HG02943 (cell line): ENCODE measurements around the gene OR9G1.
"Not testable (repeated sequence)": the region's sequence is repeated elsewhere in the genome, so short reads cannot be mapped to it uniquely, and the experiment has no call there.

Experiments used
- ATAC-seq: cut with Tn5 transposase; IDR thresholded peaks from one replicate; pipeline ENCODE4 v1.9.1; 2021; ENCODE audit warnings: mild to moderate bottlenecking, low read depth, moderate library complexity; ENCODE audit not compliant: unreplicated experiment

OR9G1 gene

DNA sequence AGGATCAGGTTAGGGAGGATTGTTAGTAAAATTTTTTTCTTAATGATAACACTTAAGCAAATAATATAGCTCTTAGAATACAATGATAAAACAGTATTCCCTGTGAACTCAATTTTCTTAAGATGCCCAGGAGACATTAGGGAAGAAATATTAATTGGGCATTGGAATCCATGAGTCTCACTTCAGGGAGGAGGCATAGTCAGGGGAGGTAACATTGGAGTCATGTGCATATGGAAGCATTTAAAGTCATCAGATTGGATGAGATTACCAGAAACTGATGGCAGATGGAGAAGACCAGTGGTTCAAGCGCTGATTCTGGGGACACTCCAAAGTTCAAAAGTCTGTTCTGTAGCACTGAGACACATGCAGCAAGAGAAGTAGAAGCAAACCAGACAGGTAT is at the start of gene OR9G1:
Gene OR9G1, plus strand, starts transcription at position 301 of the 400 bp plus-strand sequence. CDS start 1,293 bp downstream, outside the sequence.
- no peak for ATAC-seq

GRCh38 chr11:56659755-56660154 is 39.1 kb upstream of the OR9G1 start:
- no peak for ATAC-seq

GRCh38 chr11:56663386-56663785 is 35.5 kb upstream of the OR9G1 start, which contains the start of gene OR5AR1:
OR5AR1 (plus strand) TSS chr11:56663686; CDS start chr11:56663686, 0 bp downstream.
- no peak for ATAC-seq

DNA sequence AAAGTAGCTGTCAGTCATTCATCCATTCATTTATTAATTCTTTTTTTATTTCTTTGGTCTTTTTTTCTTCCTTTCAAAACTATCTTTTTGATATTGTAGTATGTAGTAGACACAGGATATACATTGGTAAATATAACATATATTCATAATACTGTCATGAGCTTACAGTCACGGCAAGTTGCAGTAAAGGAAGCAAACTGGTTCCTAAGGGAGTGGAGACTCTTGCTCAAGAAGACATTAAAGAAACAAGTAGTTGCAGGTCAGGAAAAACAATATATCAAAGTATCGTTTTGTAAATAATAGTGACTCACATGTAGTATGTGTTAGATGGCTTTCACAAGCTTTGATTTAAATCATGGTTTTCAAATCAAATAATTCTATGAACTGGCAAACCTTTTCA is 27.9 kb upstream of the OR9G1 start:
- no peak for ATAC-seq

- no peak for ATAC-seq
Observed at GRCh38 chr11:56688554-56689100, 10.3 kb upstream of the OR9G1 start.

DNA sequence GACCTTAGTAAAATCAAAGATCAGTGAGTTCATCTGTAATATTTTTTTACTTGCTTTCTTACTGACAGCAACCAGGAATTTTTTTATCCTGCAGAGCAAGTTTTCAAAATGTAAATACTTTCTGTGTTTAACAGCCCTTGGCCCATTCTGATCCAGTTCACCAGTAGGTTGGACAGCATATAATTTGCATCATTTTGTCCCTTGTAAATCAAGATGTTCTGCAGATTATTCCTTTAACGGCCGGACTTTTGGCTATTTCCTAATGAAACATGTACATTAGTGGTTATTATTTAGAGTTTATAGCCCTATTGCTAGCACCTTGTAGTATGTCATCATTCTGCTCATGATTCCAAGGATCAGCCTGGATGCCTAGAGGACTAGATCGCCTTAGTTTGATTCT is 7.7 kb upstream of the OR9G1 start:
- not testable (repeated sequence) for ATAC-seq

DNA sequence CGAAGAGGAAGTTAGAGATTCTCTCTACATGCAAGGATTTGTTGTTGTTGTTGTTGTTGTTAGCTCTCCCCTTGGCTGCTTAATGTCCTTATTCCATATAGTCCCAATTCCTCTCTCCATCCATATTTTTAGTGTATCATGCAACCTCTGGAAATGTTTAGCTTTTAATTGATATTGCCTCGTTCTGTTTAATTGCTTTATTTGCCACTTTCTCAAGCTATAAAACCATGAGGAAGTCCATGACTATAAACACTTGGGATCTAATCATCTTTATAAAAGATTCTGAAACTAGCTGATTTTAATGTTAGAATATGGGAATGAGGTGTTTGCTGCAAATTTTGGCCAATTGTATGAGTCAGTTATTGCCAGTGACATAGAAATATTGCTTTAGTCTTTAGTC is 5.5 kb upstream of the OR9G1 start:
- ATAC-seq: no peak

GRCh38 chr11:56700242-56700913 is 1.5 kb downstream of the OR9G1 start:
- ATAC-seq: no peak

DNA sequence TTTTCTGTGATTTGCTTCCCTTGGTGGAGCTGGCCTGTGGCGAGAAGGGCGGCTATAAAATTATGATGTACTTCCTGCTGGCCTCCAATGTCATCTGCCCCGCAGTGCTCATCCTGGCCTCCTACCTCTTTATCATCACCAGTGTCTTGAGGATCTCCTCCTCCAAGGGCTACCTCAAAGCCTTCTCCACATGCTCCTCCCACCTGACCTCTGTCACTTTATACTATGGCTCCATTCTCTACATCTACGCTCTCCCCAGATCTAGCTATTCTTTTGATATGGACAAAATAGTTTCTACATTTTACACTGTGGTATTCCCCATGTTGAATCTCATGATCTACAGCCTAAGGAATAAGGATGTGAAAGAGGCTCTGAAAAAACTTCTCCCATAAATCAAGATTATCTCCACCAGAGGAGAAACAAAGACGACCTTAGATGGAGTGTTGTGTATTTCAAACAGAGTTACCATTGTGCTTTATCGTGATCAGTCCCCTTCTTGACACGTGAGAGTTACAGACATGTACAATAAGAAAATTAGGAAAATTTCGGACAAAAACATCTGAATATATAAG is 2.1 kb downstream of the OR9G1 start:
- no peak for ATAC-seq

DNA sequence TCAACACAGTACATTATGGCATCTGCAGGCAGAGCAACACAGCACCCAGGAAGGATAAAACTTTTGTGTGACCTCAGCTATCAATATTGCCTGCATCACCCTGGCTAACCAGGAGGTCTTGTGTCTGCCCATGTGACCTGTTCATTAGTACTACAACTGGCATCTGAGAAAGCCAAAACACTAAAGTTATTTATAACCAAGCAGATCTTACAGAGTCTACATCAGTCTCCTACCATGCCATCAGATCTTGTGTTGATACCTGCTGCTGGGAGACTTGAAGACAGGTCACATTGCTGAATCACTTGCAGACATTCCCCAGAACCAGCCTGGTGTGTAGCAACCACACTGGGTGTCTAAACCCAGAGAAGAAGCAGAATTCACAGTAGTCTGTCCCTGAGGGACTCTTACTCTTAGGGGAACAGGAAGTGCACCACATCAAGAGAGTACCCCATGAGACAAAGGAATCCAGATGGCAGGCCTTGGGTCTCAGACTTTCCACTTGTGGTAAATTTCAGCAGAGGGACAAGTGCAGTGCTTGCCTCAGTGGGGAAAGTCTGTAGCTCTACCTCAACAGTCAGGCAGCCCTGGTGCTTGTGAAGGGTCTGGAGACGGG is 7.0 kb downstream of the OR9G1 start:
- no peak for ATAC-seq

GRCh38 chr11:56706486-56706885 is 7.6 kb downstream of the OR9G1 start:
- ATAC-seq: no peak

- no peak for ATAC-seq
Observed at GRCh38 chr11:56714206-56714605, 15.3 kb downstream of the OR9G1 start.

DNA sequence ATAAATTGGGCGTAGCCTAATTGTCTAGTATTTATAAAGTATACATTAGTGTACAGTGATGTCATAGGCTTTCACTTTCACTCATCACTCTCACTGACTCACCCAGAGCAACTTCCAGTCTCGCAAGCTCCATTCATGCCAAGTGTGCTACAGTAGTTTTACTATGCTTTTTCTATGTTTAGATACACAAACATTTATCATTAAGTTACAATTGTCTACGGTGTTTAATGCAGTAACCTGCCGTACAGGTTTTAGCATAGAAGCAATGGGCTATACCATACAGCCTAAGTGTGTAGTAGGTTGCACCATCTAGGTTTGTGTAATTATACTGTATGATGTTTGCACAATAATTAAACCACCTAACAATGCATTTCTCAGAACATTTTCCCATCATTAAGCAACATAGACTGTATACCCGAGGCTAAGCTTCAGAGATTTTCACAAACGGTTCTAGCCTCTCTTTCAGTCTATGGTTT is 17.5 kb downstream of the OR9G1 start:
- ATAC-seq: no peak

DNA sequence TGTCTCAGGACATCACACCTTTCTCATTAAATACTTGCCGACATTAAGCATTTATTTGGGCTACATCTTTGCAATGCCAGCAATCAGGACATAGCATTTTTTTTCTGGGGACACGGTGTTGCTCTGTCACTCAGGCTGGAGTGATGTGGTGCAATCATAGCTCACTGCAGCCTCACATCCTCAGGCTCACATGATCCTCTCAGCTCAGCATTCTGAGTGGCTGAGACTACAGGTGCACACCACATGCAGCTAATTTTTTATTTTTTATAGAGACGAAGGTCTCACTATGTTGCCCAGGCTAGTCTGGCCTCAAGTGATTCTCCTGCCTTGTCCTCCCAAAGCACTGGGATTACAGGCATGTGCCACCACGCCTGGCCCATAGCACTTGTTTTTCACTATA is 21.6 kb downstream of the OR9G1 start:
- ATAC-seq: no peak

DNA sequence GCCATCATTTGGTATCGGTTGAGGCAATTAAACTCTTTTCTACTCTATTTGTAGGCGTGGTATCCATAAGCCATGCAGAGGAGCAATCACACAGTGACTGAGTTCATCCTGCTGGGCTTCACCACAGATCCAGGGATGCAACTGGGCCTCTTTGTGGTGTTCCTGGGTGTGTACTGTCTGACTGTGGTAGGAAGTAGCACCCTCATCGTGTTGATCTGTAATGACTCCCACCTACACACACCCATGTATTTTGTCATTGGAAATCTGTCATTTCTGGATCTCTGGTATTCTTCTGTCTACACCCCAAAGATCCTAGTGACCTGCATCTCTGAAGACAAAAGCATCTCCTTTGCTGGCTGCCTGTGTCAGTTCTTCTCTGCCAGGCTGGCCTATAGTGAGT is 41.2 kb downstream of the OR9G1 start:
- no peak for ATAC-seq

GRCh38 chr11:56740886-56741285 is 42.0 kb downstream of the OR9G1 start:
- no peak for ATAC-seq

- no peak for ATAC-seq
Observed at GRCh38 chr11:56748597-56748996, 49.7 kb downstream of the OR9G1 start, which contains the start of gene OR9G4. OR9G4 (minus strand) TSS chr11:56748697; CDS start chr11:56743766, 4,931 bp downstream.

DNA sequence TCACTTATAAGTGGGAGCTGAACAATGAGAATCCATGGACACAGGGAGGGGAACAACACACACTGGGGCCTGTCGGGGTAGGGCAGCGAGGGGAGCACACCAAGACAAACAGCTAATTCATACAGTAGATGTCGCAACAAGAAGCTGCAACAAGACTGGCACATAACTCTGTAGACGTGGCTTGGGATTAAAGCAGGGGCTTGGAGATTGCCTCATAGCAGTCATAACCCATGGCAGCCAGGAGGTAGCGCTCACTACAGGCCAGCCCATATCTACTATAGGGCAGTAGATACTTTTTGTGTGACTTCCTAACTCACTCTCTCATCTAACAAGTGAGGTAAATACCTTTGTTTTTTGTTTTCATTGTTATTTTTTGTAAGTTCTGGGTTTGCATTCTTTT is 51.3 kb downstream of the OR9G1 start:
- ATAC-seq: no peak

GRCh38 chr11:56751480-56751879 is 52.6 kb downstream of the OR9G1 start:
- ATAC-seq: no peak
